Measurements from ENCODE around the gene ZC3H7B.

The ZC3H7B gene

DNA sequence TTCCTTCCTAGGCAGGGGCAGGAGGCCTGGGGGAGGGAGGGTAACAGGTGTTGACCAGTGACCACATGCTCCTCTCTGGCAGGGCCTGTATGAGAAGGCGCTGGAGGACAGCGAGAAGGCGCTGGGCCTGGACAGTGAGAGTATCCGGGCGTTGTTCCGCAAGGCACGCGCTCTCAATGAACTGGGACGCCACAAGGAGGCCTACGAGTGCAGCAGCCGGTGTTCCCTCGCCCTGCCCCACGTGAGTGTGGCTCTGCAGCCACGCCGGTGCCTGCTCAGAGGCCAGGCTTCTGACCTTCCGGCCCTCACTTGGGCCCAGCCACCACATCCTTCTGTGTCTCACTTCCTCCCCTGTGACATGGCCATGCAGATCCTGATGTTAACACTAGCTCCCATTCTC is 25.8 kb downstream of the ZC3H7B start:
- no peak for DNase-seq (ENCODE audit: low spot score)

- no peak for DNase-seq (ENCODE audit: low spot score)
Observed at GRCh38 chr22:41330169-41330568, 28.8 kb downstream of the ZC3H7B start.

- DNase-seq (ENCODE audit: low spot score) = no peak
Observed at GRCh38 chr22:41332217-41332939, 31.1 kb downstream of the ZC3H7B start.

DNA sequence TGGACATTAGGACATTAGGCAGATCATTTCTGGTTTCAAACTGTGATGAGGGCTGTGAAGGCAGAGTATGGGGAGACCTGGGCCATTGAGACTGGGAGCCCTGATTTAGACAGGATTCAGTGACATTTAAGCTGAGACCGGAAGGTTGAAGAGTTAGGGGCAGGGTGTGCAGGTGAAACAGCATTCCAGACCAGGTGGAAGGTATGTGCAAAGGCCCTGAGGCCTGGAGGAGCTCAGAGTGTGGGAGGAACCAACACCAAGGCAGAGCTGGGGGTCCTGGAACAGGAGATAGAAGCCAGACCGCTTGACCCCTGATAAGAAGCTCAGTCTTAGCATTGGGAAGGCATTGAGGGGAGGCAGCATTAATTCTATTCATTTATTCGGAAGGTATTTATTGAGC is 32.5 kb downstream of the ZC3H7B start:
- DNase-seq (ENCODE audit: low spot score) = no peak

DNA sequence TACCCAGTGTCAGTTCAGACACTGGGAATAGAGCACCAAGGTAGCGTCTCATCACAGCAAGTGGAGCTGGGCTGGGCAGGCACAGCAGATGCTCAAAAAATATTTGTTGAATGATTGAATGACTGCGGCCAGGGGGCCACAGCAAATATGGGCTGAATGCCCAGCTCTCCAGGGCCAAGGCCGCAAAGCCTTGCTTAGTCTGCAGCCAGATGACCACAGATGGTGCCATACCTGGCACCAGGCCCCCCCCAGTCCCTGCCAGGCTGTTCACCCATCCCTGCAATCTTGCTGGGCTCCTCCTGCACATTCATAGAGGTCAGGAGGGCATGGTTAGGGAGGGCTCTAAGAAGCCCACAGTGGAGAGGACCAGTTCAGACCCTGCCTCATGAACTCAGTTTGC is 32.9 kb downstream of the ZC3H7B start:
- DNase-seq (ENCODE audit: low spot score) = no peak

DNA sequence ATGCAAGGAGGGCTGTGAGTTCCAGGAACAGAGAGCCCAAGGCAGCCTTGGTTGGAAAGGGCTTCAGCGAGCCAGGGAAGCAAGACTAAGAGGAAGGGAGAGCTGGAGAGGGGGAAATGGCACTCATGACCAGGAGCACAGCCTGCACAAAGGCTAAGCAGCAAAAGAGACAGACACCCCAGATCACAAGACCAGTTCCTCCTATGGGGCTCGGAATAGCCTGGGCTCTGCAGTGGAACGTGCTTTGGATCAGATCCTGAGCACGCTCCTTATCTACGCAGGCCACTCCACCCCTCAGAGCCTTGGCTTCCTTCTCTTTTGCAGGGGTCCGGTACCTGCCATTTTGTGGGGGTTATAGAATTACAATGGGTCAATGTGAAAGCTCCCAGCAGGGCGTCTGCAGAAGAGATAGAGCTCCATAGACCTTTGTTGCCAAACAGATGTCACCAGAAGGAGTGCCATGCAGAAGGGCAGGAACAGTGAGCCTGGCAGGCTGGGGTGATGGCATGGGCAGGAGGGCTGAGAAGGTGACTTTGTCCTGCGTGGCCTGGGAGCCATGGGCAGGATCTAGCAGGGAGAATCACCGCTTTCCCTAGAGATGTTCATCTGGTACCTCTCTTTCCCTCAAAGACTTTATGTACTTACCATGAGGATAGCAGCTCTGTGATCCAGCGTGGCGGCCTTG is 33.8 kb downstream of the ZC3H7B start:
- DNase-seq (ENCODE audit: low spot score) = no peak

- DNase-seq (ENCODE audit: low spot score) = no peak
Observed at GRCh38 chr22:41338614-41339212, 37.4 kb downstream of the ZC3H7B start.

DNA sequence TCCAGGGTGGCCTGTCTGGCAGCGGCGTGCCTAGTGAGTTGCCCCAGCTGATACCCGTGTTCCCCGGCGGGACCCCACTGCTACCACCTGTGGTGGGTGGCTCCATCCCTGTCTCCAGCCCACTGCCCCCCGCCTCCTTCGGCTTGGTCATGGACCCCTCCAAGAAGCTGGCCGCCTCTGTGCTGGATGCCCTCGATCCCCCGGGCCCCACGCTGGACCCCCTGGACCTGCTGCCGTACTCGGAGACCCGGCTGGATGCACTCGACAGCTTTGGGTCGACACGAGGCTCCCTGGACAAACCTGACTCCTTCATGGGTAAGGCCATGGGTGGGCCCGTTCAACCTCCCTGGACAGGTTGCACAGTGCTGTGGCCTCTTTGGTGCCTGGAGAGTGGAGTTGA is 38.5 kb downstream of the ZC3H7B start:
- no peak for DNase-seq (ENCODE audit: low spot score)

DNA sequence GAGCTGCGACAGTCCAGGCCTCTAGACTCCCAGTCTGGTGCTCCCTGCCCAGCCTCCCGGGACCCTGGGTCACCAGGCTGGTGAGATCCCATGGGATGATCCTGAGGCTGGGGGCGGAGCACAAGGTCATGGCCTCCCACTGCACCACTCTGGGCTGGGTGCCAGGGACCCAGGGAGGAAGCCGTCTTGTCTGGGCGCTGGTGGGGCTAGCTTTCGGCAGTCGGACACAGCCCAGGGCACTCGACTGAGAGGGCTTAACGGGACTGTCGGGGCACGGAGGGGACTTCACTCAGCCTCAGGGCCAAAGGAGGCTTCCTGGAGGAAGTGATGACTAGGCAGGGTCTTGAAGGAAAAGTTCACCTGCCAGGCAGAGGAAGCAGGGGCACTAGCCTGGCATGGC is 39.0 kb downstream of the ZC3H7B start:
- DNase-seq (ENCODE audit: low spot score) = no peak

DNA sequence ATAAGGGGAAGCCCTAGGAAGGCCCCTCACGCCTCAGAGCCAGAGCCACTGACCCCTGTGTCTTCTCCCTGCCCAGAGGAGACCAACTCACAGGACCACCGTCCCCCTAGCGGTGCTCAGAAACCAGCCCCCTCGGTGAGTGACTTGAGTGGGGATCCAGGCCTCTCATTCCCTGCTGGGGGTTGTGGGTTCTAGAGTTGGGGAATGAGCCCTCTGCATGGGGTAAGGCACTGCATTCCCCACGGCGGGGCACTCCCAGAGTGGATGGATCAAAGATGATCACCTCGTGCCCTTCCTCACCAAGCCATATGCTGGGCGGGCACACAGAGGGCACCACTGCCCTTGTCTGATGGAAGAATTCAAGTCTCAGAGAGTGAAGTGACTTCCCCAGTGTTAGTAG is 39.7 kb downstream of the ZC3H7B start:
- no peak for DNase-seq (ENCODE audit: low spot score)

GRCh38 chr22:41341990-41342389 is 40.7 kb downstream of the ZC3H7B start:
- no peak for DNase-seq (ENCODE audit: low spot score)

DNA sequence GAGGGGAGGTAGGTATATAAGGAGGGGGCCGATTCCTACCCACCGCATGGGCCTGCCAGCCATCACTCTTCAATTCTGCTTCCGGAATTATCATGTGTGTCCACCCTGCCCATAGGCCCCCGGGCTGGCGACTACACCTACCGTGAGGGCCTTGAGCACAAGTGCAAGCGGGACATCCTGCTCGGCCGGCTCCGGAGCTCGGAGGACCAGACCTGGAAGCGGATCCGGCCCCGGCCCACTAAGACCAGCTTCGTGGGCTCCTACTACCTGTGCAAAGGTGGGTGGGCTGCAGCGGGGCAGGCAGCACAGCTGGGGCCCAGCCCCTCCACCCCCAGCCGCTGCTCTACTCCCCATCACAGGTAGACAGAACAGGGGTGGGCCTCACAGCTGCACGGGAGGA is 42.0 kb downstream of the ZC3H7B start:
- DNase-seq (ENCODE audit: low spot score) = no peak

DNA sequence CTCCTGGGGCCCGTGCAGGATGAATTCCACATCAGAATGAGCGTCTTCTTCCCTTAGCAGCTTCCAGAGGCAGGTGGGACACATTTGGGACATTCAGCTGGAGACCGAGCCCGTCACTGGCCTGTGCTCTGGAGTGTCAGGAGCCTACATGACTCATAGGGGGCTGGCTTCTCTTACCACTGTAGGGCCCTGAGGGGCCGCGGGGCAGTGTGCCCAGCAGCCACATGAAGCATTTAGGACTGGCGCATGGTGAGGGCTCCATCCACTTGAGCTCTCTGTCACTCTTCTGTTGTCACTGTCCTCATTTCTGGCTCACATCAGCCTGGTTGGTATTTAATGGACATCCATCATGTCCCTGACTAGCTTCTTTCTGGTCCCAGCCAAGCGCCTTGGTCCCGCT is 42.4 kb downstream of the ZC3H7B start:
- DNase-seq (ENCODE audit: low spot score) = no peak

DNA sequence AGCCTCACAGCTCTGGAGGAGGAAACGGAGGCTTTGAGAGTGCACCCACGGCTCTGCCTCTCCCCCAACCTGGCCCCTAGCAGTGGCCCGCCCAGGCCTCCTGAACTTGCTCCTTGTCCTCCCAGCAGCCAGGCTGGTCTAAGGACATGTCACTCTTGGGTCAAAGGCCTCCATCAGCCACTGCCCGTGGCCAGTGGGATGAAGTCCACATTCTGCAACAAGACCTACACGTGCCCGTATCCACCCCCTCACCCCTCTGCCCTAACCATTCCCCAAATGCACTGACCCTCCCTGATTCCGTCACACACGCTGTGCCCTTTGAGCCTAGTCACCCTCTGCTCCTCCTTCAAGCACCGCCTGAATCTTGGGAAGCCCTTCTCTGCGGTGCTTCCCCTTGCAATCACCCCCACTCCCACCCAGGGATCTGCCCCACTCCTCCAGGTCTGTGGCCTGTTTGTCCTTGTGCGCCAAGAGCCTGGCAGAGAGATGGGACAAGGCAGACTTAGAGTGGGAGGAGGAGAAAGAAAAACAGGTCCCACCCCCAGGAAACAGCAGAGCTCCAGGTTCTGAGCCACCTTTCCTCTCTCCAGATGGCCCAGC is 43.0 kb downstream of the ZC3H7B start:
- DNase-seq (ENCODE audit: low spot score) = no peak

- no peak for DNase-seq (ENCODE audit: low spot score)
Observed at GRCh38 chr22:41345807-41346335, 44.5 kb downstream of the ZC3H7B start.

- DNase-seq (ENCODE audit: low spot score) = no peak
Observed at GRCh38 chr22:41347066-41347859, 45.9 kb downstream of the ZC3H7B start.

GRCh38 chr22:41348964-41349484 is 47.7 kb downstream of the ZC3H7B start:
- no peak for DNase-seq (ENCODE audit: low spot score)

DNA sequence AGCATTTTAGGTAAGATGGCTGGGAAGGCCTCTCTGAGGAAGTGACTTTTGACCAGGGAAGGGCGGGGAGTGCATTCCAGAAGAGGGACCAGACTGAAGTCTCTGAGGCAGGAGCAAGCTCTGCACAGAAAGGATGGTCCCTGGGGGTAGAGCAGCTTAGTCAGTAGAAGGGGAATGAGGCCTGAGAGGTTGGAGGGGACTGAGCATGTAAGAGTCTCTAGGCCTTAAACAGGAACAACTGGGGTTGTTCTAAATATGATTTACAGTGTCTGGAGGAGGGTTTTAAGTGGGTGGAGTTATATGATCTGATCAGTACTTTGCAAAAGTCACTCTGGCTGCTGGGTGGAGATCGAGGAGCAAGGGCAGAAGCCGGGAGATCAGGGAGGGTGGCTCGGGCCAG is 48.8 kb downstream of the ZC3H7B start:
- no peak for DNase-seq (ENCODE audit: low spot score)

- no peak for DNase-seq (ENCODE audit: low spot score)
Observed at GRCh38 chr22:41351011-41351410, 49.7 kb downstream of the ZC3H7B start.

- DNase-seq (ENCODE audit: low spot score) = no peak
Observed at GRCh38 chr22:41352058-41352457, 50.7 kb downstream of the ZC3H7B start.

GRCh38 chr22:41353862-41354575 is 52.7 kb downstream of the ZC3H7B start:
- DNase-seq (ENCODE audit: low spot score) = no peak
